GM12874 (cell line): ENCODE measurements around the gene ATAD2B.

ENCODE experiments used
- TF ChIP-seq, protein P1 (sequence below): IDR thresholded peaks from 2 replicates; pipeline ENCODE4 v1.5.1; 2011; ENCODE audit warnings: low read depth, mild to moderate bottlenecking, control low read depth, low read length, moderate library complexity; ENCODE audit not compliant: insufficient read depth

Gene ATAD2B

DNA sequence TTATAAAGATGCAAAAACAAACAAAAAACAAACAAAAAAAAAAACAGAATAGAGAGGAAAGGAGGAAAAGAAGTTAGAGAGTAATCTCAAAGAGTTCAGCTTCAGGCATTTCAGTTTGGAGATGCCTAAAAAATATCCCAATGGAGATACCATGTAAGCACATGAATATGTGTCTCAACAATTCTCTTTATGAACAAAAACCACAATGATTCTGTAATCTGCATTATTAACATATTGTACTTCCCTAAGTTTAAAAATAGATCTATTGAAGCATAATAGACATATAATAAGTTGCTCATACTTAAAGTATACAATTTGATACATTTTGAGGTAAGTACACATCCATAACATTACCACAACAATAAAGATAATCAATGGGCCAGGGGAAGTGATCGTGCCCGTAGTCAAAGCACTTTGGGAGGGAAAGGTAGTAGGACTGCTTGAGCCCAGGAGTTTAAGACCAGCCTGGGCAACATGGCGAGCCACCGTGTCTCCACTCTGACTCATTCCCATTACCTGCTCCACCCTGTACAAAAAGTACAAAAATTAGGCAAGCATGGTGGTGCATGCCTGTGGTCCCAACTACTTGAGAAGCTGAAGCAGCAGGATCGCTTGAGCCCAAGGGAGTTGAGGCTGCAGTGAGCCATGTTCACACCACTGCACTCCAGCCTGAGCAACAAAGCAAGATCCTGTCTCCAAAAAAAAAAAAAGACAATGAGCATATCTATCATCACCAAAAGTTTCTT lies 158.9 kb downstream of the ATAD2B start:
- TF ChIP-seq, protein P1, sequence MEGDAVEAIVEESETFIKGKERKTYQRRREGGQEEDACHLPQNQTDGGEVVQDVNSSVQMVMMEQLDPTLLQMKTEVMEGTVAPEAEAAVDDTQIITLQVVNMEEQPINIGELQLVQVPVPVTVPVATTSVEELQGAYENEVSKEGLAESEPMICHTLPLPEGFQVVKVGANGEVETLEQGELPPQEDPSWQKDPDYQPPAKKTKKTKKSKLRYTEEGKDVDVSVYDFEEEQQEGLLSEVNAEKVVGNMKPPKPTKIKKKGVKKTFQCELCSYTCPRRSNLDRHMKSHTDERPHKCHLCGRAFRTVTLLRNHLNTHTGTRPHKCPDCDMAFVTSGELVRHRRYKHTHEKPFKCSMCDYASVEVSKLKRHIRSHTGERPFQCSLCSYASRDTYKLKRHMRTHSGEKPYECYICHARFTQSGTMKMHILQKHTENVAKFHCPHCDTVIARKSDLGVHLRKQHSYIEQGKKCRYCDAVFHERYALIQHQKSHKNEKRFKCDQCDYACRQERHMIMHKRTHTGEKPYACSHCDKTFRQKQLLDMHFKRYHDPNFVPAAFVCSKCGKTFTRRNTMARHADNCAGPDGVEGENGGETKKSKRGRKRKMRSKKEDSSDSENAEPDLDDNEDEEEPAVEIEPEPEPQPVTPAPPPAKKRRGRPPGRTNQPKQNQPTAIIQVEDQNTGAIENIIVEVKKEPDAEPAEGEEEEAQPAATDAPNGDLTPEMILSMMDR: no peak

DNA sequence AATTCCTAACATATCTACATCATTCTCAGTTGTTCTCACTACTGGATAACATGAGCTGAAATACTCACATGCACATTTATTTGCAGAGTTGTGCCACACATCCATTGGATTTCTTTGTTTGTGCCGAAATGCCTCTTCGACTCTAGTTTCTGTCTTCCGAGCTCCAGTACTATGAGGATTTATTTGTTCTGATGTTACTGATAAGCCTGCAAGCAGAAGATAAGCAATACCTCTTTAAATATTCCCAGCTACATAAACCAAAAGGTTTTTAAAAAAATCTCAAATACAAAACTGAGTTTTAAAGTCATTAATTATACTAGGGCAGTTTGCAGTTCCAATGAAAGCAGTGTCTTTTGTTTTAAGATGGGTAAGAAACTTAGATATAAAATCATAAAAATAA lies 164.8 kb downstream of the ATAD2B start:
- TF ChIP-seq, protein P1: no peak

DNA sequence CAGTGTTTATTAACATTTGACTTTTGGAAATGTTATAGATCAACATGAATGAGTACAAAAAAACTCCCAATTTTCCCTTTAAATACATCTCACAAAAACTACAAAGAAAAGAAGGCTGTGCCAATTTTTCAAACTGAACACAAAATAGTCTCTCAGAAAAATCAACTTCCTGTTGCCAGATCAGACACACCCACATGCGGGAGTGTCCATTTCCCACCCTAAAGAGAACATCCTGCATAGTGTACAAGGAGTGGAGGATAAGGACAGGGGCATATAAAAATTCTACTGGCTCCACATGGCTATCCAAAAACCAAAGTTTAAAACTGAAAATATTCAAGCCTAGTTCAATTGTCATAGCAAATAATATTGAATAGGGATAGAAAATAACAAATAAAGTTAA lies 165.3 kb downstream of the ATAD2B start:
- TF ChIP-seq, protein P1: no peak

- TF ChIP-seq, protein P1: no peak
These were observed 166.2 kb downstream of the ATAD2B start for GRCh38 chr2:23760736-23761135.

DNA sequence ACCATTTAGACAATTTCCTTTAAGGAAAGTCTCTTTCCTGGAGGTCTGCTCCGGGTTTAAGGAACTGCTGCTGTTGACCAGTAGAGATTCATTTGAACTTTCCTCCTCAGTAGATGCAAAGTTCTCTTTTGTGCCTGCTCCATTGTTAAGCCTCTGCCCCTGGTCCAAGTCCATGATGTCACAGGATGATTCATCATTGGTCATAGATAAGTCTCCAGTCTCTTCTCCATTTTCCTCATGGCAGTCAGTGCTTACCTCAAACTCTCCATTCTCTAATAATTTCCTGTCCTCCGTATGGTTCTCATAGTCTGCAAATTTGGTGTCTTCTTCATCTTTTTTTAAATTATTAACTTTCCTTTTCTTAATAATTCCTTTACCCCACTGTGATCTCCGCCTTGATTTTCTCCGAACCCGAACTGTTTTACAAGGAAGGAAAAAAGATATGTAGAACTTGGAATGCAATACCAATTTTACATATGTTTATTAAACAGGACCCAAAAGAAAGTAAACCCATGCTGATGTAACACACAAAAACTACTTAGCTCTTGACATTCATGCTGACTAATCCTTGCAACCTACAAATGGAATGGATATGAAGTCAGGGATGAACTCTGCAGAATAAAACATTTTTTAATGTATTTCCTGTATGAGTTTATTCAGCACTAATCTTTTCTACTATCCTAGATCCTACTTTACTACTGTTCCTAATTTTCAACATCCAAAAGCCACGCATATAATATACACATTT lies 169.1 kb downstream of the ATAD2B start:
- TF ChIP-seq, protein P1: no peak

GRCh38 chr2:23756593-23757292 lies 170.2 kb downstream of the ATAD2B start:
- TF ChIP-seq, protein P1: no peak

GRCh38 chr2:23754970-23755369 lies 172.0 kb downstream of the ATAD2B start:
- TF ChIP-seq, protein P1: no peak
